Calu3 (cell line): ENCODE results near the gene DPF3. TPM values are rescaled to one million over a fixed set of nuclear protein-coding genes. Genes with fewer than 3 reads are reported as not detected.

Experiments used
- BruUV-seq: library from RNA; stranded (reverse); fragments of 400-500 nt; replicated peaks from 2 replicates; lab custom pipeline; 2021; lab: Mats Ljungman, UMichigan
- CTCF ChIA-PET: fragments of 300-600 bp; sonication (Branson Sonifier 250); formaldehyde crosslinking; loops from one replicate; lab custom pipeline; 2022; ENCODE audit warnings: antibody characterized with exemption; lab: Charles Lee
- DNase-seq: peaks from one replicate; pipeline ENCODE4 v3.0.0; 2022
- H3K27ac Mint-ChIP-seq: one replicate; pipeline ENCODE4 v1.8.0; 2022; ENCODE audit warnings: mixed read lengths; ENCODE audit not compliant: unreplicated experiment
- H3K27me3 Mint-ChIP-seq: one replicate; pipeline ENCODE4 v1.8.0; 2022; ENCODE audit warnings: mixed read lengths; ENCODE audit not compliant: unreplicated experiment
- H3K36me3 Mint-ChIP-seq: one replicate; pipeline ENCODE4 v1.8.0; 2022; ENCODE audit warnings: mild to moderate bottlenecking, moderate library complexity, mixed read lengths; ENCODE audit not compliant: insufficient read depth, unreplicated experiment
- H3K4me1 Mint-ChIP-seq: one replicate; pipeline ENCODE4 v1.8.0; 2022; ENCODE audit warnings: mild to moderate bottlenecking, low read depth, mixed read lengths; ENCODE audit not compliant: unreplicated experiment
- H3K4me3 Mint-ChIP-seq: one replicate; pipeline ENCODE4 v1.8.0; 2022; ENCODE audit warnings: mild to moderate bottlenecking, low read depth, moderate library complexity, mixed read lengths; ENCODE audit not compliant: unreplicated experiment
- H3K9me3 Mint-ChIP-seq: one replicate; pipeline ENCODE4 v1.8.0; 2022; ENCODE audit warnings: low read depth, mixed read lengths; ENCODE audit not compliant: unreplicated experiment
- intact Hi-C: fragments of 100-400 bp; cut with micrococcal nuclease; formaldehyde crosslinking; loops from one replicate; pipeline ENCODE4 v1.10.0; 2022; ENCODE audit not compliant: unreplicated experiment
- total RNA-seq: library from RNA; stranded (reverse); gene quantifications from 2 replicates; pipeline ENCODE4 v1.2.3, GENCODE V29; 2022
- TF ChIP-seq, protein P1 (sequence below): fragments of 200-600 bp; IDR thresholded peaks from one replicate; pipeline ENCODE4 v1.8.0; 2022; ENCODE audit warnings: antibody characterized with exemption; ENCODE audit not compliant: unreplicated experiment

Gene DPF3
- total RNA-seq, 1 experiment from 2014 or later: 9.6 TPM

DNA sequence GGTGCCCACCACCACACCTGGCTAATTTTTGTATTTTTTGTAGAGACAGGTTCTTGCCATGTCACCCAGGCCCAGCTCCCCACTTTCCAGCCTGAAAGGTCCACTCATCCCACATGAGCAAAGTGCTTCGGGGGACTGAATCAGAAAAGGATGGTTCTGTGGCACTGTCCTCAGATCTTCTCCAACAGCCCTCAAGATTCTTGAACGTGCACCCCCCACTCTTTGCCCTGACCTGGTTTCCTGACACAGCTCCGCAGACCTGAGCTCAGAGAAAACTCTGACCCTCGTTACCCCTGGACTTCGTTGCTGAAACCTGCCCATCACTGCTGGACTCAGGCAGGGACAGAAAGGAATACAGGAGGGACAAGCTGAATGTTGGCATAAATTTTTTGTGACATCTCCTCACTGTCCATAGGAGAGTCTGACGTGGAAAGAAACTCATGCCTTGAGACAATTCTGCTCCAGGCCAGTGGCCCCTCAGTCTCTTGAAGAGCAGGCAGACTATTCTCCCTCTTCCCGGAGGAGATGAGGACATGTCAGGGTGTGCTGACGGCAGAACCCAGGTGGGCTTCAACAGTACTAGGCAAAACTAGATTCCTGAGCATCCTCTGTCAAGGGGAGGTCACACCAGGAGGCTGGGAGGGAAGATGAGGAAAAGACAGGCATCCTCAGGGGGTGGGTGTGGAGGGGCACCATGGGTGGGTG is 149.3 kb downstream of the DPF3 start:
- Mint-ChIP-seq H3K4me3 (no peak overlapping the region), H3K9me3 (peaks cover 4% of the 10 kb centered on the region), H3K36me3 (no peaks in the 10 kb centered on the region), H3K27ac (no peak overlapping the region), H3K4me1 (no peaks in the 10 kb centered on the region), H3K27me3 (no peaks in the 10 kb centered on the region)
- intact Hi-C loops: no loop called here
- CTCF ChIA-PET: no interaction called here
- TF ChIP-seq, protein P1, sequence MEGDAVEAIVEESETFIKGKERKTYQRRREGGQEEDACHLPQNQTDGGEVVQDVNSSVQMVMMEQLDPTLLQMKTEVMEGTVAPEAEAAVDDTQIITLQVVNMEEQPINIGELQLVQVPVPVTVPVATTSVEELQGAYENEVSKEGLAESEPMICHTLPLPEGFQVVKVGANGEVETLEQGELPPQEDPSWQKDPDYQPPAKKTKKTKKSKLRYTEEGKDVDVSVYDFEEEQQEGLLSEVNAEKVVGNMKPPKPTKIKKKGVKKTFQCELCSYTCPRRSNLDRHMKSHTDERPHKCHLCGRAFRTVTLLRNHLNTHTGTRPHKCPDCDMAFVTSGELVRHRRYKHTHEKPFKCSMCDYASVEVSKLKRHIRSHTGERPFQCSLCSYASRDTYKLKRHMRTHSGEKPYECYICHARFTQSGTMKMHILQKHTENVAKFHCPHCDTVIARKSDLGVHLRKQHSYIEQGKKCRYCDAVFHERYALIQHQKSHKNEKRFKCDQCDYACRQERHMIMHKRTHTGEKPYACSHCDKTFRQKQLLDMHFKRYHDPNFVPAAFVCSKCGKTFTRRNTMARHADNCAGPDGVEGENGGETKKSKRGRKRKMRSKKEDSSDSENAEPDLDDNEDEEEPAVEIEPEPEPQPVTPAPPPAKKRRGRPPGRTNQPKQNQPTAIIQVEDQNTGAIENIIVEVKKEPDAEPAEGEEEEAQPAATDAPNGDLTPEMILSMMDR: no peak
- no TSS peak for BruUV-seq
- no peak for DNase-seq

DNA sequence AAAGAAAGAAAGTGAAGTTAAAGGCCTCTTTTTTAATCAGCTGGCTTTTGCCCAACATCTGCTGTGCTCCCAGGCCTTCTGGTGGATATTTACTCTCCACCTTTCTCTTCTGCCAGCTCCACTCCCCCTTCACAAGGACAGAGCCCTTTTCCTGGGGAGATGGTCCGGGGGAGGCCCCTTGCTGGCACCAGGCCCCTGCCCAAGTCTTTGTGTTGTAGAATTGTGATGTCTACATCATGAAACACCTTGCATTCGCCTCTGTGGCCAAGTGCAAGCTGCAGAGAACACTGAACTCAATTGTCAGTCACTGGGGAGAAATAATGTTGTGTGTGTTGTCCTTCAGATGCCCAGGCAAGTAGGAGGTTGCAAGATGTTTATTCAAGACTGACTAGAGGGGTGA is 150.3 kb downstream of the DPF3 start:
- CTCF ChIA-PET: interaction anchor here (0.6 kb wide), 1 partner anchor 200 kb away, joined by 3 read pairs; no protein-coding TSS in a partner anchor
- no TSS peak for BruUV-seq
- Mint-ChIP-seq H3K4me1 (no peaks in the 10 kb centered on the region), H3K27me3 (no peaks in the 10 kb centered on the region), H3K36me3 (no peaks in the 10 kb centered on the region), H3K4me3 (no peak overlapping the region), H3K9me3 (peaks cover 4% of the 10 kb centered on the region), H3K27ac (no peak overlapping the region)
- DNase-seq: no peak
- TF ChIP-seq, protein P1: no peak
- intact Hi-C loops: no loop called here

DNA sequence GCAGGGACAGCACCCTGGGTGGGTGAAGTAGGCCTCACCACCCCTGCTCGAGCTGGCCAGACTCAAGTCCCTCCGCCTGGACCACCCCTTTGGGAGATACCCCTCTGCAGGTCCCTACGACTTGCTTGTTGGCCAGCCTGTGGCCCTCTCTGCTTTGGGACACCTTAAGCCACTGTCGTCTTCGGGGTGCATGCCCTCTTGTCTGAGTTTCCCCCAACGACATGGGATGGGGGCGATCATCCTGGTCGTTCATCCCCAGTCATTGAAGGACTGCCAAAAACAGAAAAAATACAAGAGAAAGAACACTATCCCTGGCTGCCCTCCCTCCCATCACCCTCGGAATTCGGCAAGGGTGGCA is 151.1 kb downstream of the DPF3 start:
- Mint-ChIP-seq H3K36me3 (no peaks in the 10 kb centered on the region), H3K27ac (no peak overlapping the region), H3K4me3 (no peak overlapping the region), H3K27me3 (no peaks in the 10 kb centered on the region), H3K9me3 (no peaks in the 10 kb centered on the region), H3K4me1 (no peaks in the 10 kb centered on the region)
- intact Hi-C loops: no loop called here
- TF ChIP-seq, protein P1: no peak
- no peak for DNase-seq
- CTCF ChIA-PET: interaction anchor here (0.6 kb wide), 1 partner anchor 31 kb away, joined by 4 read pairs; no protein-coding TSS in a partner anchor
- no TSS peak for BruUV-seq

DNA sequence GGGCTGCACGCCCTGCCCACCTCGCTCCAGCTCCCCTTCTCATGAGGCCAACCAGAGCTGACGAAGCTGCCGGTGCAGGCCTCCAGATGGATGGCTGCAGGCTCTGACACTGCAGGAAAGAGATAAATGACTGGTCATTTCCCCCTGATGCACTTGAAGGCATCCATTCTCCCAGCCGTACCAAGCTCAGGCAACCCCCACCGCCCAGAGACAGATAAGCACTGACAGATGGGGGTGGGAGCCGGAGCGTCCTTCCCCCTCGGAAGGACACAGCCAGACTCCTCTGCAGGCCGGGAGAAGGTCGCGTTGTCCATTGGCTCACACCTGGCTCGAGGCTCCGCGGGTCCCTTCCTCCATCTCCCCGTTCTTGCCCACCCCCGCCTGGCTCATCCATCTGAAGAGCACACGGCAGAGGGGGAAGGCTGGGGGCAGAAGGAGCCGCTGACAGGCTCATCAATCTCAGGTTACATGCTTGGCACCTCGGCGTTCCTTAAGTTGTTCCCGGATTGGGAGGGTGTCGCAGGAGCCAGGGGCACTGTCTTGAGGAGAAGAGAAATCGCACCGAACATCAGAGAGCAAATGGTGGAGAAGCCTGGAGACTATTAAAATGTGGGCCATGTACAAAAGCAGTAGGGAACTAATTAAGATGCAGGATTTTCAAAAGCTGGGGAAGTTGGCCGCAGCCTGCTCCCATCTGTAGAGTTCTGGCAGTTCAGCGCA is 151.6 kb downstream of the DPF3 start:
- BruUV-seq: no TSS peak
- TF ChIP-seq, protein P1: no peak
- H3K4me1 Mint-ChIP-seq: no peaks in the 10 kb centered on the region
- H3K27me3 Mint-ChIP-seq: no peaks in the 10 kb centered on the region
- no peak overlapping the region for H3K27ac Mint-ChIP-seq
- no peak overlapping the region for H3K4me3 Mint-ChIP-seq
- no peaks in the 10 kb centered on the region for H3K9me3 Mint-ChIP-seq
- CTCF ChIA-PET: interaction anchor here (0.6 kb wide), 1 partner anchor 32 kb away, joined by 4 read pairs; no protein-coding TSS in a partner anchor
- H3K36me3 Mint-ChIP-seq: no peaks in the 10 kb centered on the region
- DNase-seq: no peak
- intact Hi-C loops: no loop called here
